Caco-2 (cell line): Measurements from ENCODE around the gene ENPP7. TPM values are rescaled to one million over a fixed set of nuclear protein-coding genes. Genes with fewer than 3 reads are reported as not detected.
A peak's percentile ranks its signal among the peaks of the same experiment; 100 is the strongest.

Source experiments
- BruUV-seq: library from RNA; stranded (reverse); fragments of 400-500 nt; replicated peaks from 2 replicates; lab custom pipeline; 2021; lab: Mats Ljungman, UMichigan
- CTCF ChIA-PET: fragments of 300-600 bp; sonication (Branson Sonifier 250); formaldehyde crosslinking; loops from one replicate; lab custom pipeline; 2022; ENCODE audit warnings: antibody characterized with exemption; lab: Charles Lee
- POLR2A ChIA-PET: fragments of 300-600 bp; sonication (Branson Sonifier 250); formaldehyde crosslinking; loops from one replicate; lab custom pipeline; 2022; ENCODE audit warnings: antibody characterized with exemption; lab: Charles Lee
- DNase-seq, 2 experiments: peaks; one replicate each; pipeline versions ENCODE4 v3.0.0 to v3.0.0-alpha.2; 2020 to 2022
- H3K27me3 ChIP-seq: replicated peaks from 2 replicates; pipeline ENCODE4 v1.6.0; 2011; ENCODE audit warnings: low read length; ENCODE audit not compliant: control insufficient read depth, insufficient read depth
- H3K36me3 ChIP-seq: 2 replicates; pipeline ENCODE4 v1.5.1; 2011; ENCODE audit warnings: low read length; ENCODE audit not compliant: control insufficient read depth, insufficient read depth
- H3K4me1 ChIP-seq: fragments of 250-450 bp; sonication (Bioruptor Pico); 2 replicates; pipeline ENCODE4 v1.5.1; 2020; ENCODE audit warnings: mild to moderate bottlenecking
- H3K4me3 ChIP-seq: 2 replicates; pipeline ENCODE4 v1.5.1; 2011; ENCODE audit warnings: low read depth, mild to moderate bottlenecking, control low read depth, low read length
- H3K9me3 ChIP-seq: fragments of 250-450 bp; sonication (Bioruptor Pico); 2 replicates; pipeline ENCODE4 v1.5.1; 2020; ENCODE audit warnings: mild to moderate bottlenecking, moderate library complexity
- H3K27ac Mint-ChIP-seq: one replicate; pipeline ENCODE4 v1.8.0; 2022; ENCODE audit warnings: mixed read lengths; ENCODE audit not compliant: unreplicated experiment
- H3K27me3 Mint-ChIP-seq: one replicate; pipeline ENCODE4 v1.8.0; 2022; ENCODE audit warnings: mixed read lengths; ENCODE audit not compliant: insufficient read depth, unreplicated experiment
- H3K36me3 Mint-ChIP-seq: one replicate; pipeline ENCODE4 v1.8.0; 2022; ENCODE audit warnings: mild to moderate bottlenecking, mixed read lengths; ENCODE audit not compliant: insufficient read depth, unreplicated experiment
- H3K4me1 Mint-ChIP-seq: one replicate; pipeline ENCODE4 v1.8.0; 2022; ENCODE audit warnings: low read depth, mixed read lengths; ENCODE audit not compliant: unreplicated experiment
- H3K4me3 Mint-ChIP-seq: one replicate; pipeline ENCODE4 v1.8.0; 2022; ENCODE audit warnings: mild to moderate bottlenecking, moderate library complexity, mixed read lengths; ENCODE audit not compliant: unreplicated experiment
- H3K9me3 Mint-ChIP-seq: one replicate; pipeline ENCODE4 v1.8.0; 2022; ENCODE audit warnings: mixed read lengths; ENCODE audit not compliant: unreplicated experiment
- CTCF ChIP-seq, 2 experiments: fragments of 200-600 bp in 1 of 2; IDR thresholded peaks; 1 replicate in 1 of 2; 2 replicates in 1 of 2; pipeline versions ENCODE4 v1.5.1 to v1.8.0; 2011 to 2022; ENCODE audit warnings: antibody characterized with exemption in 1 of 2, control low read depth in 1 of 2, inconsistent platforms in 1 of 2, low read depth in 1 of 2, low read length in 1 of 2, mild to moderate bottlenecking in 1 of 2, moderate library complexity in 1 of 2; ENCODE audit not compliant: insufficient read depth in 1 of 2, severe bottlenecking in 1 of 2, unreplicated experiment in 1 of 2
- intact Hi-C: fragments of 100-400 bp; cut with micrococcal nuclease; formaldehyde crosslinking; loops from one replicate; pipeline ENCODE4 v1.10.0; 2022; ENCODE audit not compliant: unreplicated experiment
- total RNA-seq: library from RNA; stranded (reverse); gene quantifications from 2 replicates; pipeline ENCODE4 v1.2.3, GENCODE V29; 2022

Gene ENPP7
- total RNA-seq, 1 experiment from 2014 or later: 0.34 TPM

- no peaks in the 10 kb centered on the region for H3K36me3 Mint-ChIP-seq
- ChIA-PET CTCF (no interaction called here), POLR2A (no interaction called here)
- no peaks in the 10 kb centered on the region for H3K27me3 Mint-ChIP-seq
- H3K36me3 ChIP-seq: no peaks in the 10 kb centered on the region
- peak in 1 of 2 experiments; percentile 31 for DNase-seq
- H3K4me3 ChIP-seq: no peak overlapping the region
- intact Hi-C loops: loop anchor here (5.0 to 10.0 kb wide), 2 partner anchors 38 to 81 kb away; no protein-coding TSS in a partner anchor
- H3K4me1 ChIP-seq: no peaks in the 10 kb centered on the region
- no peaks in the 10 kb centered on the region for H3K27me3 ChIP-seq
- no peak overlapping the region for H3K27ac Mint-ChIP-seq
- TF ChIP-seq CTCF (IDR thresholded peaks at IDR 0.05; ENCODE audit: insufficient read depth in 1 of 2, low read depth in 1 of 2, low read length in 1 of 2, severe bottlenecking in 1 of 2, unreplicated experiment in 1 of 2): no peak
- H3K9me3 ChIP-seq: no peaks in the 10 kb centered on the region
- no peaks in the 10 kb centered on the region for H3K9me3 Mint-ChIP-seq
- H3K4me1 Mint-ChIP-seq: no peaks in the 10 kb centered on the region
- H3K4me3 Mint-ChIP-seq: no peak overlapping the region
- BruUV-seq: no TSS peak
These were observed 25.1 kb upstream of the ENPP7 start for GRCh38 chr17:79705674-79706073.

GRCh38 chr17:79706931-79707850 lies 23.6 kb upstream of the ENPP7 start:
- Mint-ChIP-seq H3K4me1 (no peaks in the 10 kb centered on the region), H3K27me3 (no peaks in the 10 kb centered on the region), H3K27ac (no peak overlapping the region), H3K9me3 (no peaks in the 10 kb centered on the region), H3K4me3 (no peak overlapping the region), H3K36me3 (no peaks in the 10 kb centered on the region)
- Histone ChIP-seq H3K27me3 (no peaks in the 10 kb centered on the region), H3K4me3 (no peak overlapping the region), H3K4me1 (no peaks in the 10 kb centered on the region), H3K36me3 (no peaks in the 10 kb centered on the region), H3K9me3 (no peaks in the 10 kb centered on the region)
- intact Hi-C loops: loop anchor here (5.0 to 10.0 kb wide), 2 partner anchors 40 to 82 kb away; no protein-coding TSS in a partner anchor
- ChIA-PET POLR2A (no interaction called here), CTCF (interaction anchor here (1.0 to 3.1 kb wide), 2 partner anchors 34 to 306 kb away, joined by 4 to 18 read pairs; no protein-coding TSS in a partner anchor)
- no TSS peak for BruUV-seq
- peak in 1 of 2 experiments; percentile 42 for DNase-seq
- TF ChIP-seq CTCF (IDR thresholded peaks at IDR 0.05; ENCODE audit: insufficient read depth in 1 of 2, low read depth in 1 of 2, low read length in 1 of 2, severe bottlenecking in 1 of 2, unreplicated experiment in 1 of 2): no peak

- Histone ChIP-seq H3K27me3 (no peaks in the 10 kb centered on the region), H3K4me1 (no peaks in the 10 kb centered on the region), H3K36me3 (no peaks in the 10 kb centered on the region), H3K4me3 (no peak overlapping the region), H3K9me3 (no peaks in the 10 kb centered on the region)
- Mint-ChIP-seq H3K4me3 (no peak overlapping the region), H3K9me3 (no peaks in the 10 kb centered on the region), H3K27ac (no peak overlapping the region), H3K27me3 (no peaks in the 10 kb centered on the region), H3K36me3 (no peaks in the 10 kb centered on the region), H3K4me1 (no peaks in the 10 kb centered on the region)
- ChIA-PET CTCF (interaction anchor here (0.6 to 3.1 kb wide), 8 partner anchors 33 to 450 kb away, joined by 3 to 18 read pairs (median 4); no protein-coding TSS in a partner anchor), POLR2A (no interaction called here)
- peak; percentile 78 to 94 for TF ChIP-seq CTCF (IDR thresholded peaks at IDR 0.05; ENCODE audit: insufficient read depth in 1 of 2, low read depth in 1 of 2, low read length in 1 of 2, severe bottlenecking in 1 of 2, unreplicated experiment in 1 of 2)
- intact Hi-C loops: loop anchor here (1.0 to 10.0 kb wide), 4 partner anchors 41 to 621 kb away; no protein-coding TSS in a partner anchor
- peak; percentile 67 to 76 for DNase-seq
- BruUV-seq: no TSS peak
These were observed 22.5 kb upstream of the ENPP7 start for GRCh38 chr17:79707931-79708891.
